Measurements from ENCODE around the gene DNALI1.

DNALI1 gene

GRCh38 chr1:37561133-37562132 lies 4.7 kb downstream of the DNALI1 start:
- H3K9me3 Mint-ChIP-seq = no peaks in the 10 kb centered on the region
- peak overlapping the region in 2 of 3 experiments; percentile 28 to 41 for H3K27ac Mint-ChIP-seq
- H3K27me3 Mint-ChIP-seq (ENCODE audit: low read depth) = no peaks in the 10 kb centered on the region
- TF ChIP-seq, protein P1, sequence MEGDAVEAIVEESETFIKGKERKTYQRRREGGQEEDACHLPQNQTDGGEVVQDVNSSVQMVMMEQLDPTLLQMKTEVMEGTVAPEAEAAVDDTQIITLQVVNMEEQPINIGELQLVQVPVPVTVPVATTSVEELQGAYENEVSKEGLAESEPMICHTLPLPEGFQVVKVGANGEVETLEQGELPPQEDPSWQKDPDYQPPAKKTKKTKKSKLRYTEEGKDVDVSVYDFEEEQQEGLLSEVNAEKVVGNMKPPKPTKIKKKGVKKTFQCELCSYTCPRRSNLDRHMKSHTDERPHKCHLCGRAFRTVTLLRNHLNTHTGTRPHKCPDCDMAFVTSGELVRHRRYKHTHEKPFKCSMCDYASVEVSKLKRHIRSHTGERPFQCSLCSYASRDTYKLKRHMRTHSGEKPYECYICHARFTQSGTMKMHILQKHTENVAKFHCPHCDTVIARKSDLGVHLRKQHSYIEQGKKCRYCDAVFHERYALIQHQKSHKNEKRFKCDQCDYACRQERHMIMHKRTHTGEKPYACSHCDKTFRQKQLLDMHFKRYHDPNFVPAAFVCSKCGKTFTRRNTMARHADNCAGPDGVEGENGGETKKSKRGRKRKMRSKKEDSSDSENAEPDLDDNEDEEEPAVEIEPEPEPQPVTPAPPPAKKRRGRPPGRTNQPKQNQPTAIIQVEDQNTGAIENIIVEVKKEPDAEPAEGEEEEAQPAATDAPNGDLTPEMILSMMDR (IDR thresholded peaks at IDR 0.05; ENCODE audit: unreplicated experiment in 3 of 3) = peak in 2 of 3 experiments; percentile 35 to 38
- H3K4me1 Mint-ChIP-seq = peaks cover 39% of the 10 kb centered on the region
- no peak overlapping the region for H3K4me3 Mint-ChIP-seq
- H3K36me3 Mint-ChIP-seq (ENCODE audit: low read depth) = peaks cover 34% of the 10 kb centered on the region

GRCh38 chr1:37562984-37563383 lies 6.2 kb downstream of the DNALI1 start:
- Mint-ChIP-seq H3K4me3 (no peak overlapping the region), H3K9me3 (no peaks in the 10 kb centered on the region), H3K27ac (no peak overlapping the region), H3K4me1 (peaks cover 27% of the 10 kb centered on the region), H3K36me3 (ENCODE audit: low read depth) (peaks cover 49% of the 10 kb centered on the region), H3K27me3 (ENCODE audit: low read depth) (no peaks in the 10 kb centered on the region)
- TF ChIP-seq, protein P1 (IDR thresholded peaks at IDR 0.05; ENCODE audit: unreplicated experiment in 3 of 3) = no peak

GRCh38 chr1:37564892-37565291 lies 8.2 kb downstream of the DNALI1 start:
- Mint-ChIP-seq H3K4me1 (peaks cover 12% of the 10 kb centered on the region), H3K36me3 (ENCODE audit: low read depth) (peaks cover 68% of the 10 kb centered on the region), H3K27me3 (ENCODE audit: low read depth) (no peaks in the 10 kb centered on the region), H3K4me3 (no peak overlapping the region), H3K9me3 (no peaks in the 10 kb centered on the region), H3K27ac (no peak overlapping the region)
- TF ChIP-seq, protein P1 (IDR thresholded peaks at IDR 0.05; ENCODE audit: unreplicated experiment in 3 of 3) = no peak

DNA sequence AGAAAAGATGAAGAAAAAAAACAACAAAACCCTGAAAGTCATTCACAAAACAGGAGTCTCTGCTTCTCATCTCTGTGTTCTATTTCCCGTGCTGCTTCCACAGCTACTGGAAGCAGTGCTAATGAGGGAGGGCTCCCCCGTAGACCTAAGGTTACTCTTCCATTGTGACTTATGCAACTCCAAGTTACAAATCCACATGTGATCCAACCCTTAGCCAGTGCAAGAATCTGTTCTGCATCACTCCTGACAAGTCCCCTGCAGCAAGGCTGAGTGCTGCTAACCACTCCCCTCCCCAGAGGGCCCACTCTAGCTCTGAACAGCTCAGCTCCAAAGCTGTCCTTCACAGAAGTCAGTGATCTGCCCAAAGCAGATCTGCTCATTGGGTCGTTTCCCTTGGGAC lies 10.3 kb downstream of the DNALI1 start:
- Mint-ChIP-seq H3K4me1 (no peaks in the 10 kb centered on the region), H3K9me3 (no peaks in the 10 kb centered on the region), H3K27ac (no peak overlapping the region), H3K4me3 (no peak overlapping the region), H3K27me3 (ENCODE audit: low read depth) (no peaks in the 10 kb centered on the region), H3K36me3 (ENCODE audit: low read depth) (peaks cover 72% of the 10 kb centered on the region)
- TF ChIP-seq, protein P1 (IDR thresholded peaks at IDR 0.05; ENCODE audit: unreplicated experiment in 3 of 3) = no peak

DNA sequence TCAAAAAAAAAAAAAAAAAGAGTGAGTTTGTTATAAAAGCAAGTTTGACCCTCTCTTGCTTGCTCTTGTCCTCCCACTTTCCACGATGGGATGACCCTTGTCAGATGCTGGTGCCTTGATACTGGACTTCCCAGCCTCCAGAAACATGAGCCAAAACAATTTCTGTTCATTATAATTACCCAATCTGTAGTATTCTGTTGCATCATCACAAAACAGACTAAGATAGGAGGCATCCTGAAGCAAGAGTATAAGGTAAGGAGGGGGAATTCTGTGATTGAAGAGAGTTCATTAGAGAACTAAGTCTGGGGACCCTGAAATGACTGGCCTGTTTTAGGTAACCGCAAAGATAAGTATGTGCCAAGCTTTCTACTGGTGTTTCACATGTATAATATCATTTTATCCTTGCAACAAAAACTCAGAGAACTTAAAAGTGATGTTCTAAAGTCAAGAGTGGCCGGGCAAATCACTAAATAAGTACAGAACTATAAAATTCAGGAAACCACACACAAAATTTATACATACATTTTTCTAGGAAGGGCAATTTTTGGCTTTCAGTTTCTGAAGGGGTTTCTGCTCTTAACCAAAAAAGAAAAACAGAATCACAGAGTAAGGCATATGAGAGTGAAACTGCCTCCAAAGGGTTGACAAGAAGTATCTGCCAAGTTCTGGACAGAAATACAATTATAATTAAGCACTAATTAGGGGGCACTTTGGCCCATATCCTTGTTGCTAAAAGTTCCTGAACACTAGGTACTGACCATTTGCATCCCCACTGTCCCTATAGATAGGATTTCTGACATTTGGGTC lies 14.0 kb downstream of the DNALI1 start:
- Mint-ChIP-seq H3K36me3 (ENCODE audit: low read depth) (peaks cover 87% of the 10 kb centered on the region), H3K27me3 (ENCODE audit: low read depth) (no peaks in the 10 kb centered on the region), H3K9me3 (no peaks in the 10 kb centered on the region), H3K27ac (no peak overlapping the region), H3K4me3 (no peak overlapping the region), H3K4me1 (no peaks in the 10 kb centered on the region)
- TF ChIP-seq, protein P1 (IDR thresholded peaks at IDR 0.05; ENCODE audit: unreplicated experiment in 3 of 3) = no peak
